C4-2B (cell line): ENCODE data around the gene TLX3.

Source experiments
- CTCF ChIP-seq: fragments of 450-650 bp; conservative IDR thresholded peaks from 2 replicates; pipeline ENCODE4 v1.5.1; 2017; ENCODE audit warnings: mild to moderate bottlenecking
- ZFX ChIP-seq: fragments of 450-650 bp; IDR thresholded peaks from 2 replicates; pipeline ENCODE4 v1.6.1; 2017

- TF ChIP-seq CTCF (no peak), ZFX (no peak)
Measured at GRCh38 chr5:171323806-171324632, 15.0 kb downstream of the TLX3 start.
